Neural cell (in vitro differentiated cells): ENCODE data around the gene SLC34A1. TPM values are rescaled to one million over a fixed set of nuclear protein-coding genes. Genes with fewer than 3 reads are reported as not detected.

Source experiments
- H2AFZ ChIP-seq: fragments of 200-600, 300-800 bp; sonication (generic), shearing (Covaris generic); 2 replicates; pipeline ENCODE4 v1.6.0; 2014; ENCODE audit warnings: low read depth, mild to moderate bottlenecking, antibody characterized with exemption, low read length, moderate library complexity
- H3F3A ChIP-seq: fragments of 200-600 bp; shearing (Covaris generic); 2 replicates; pipeline ENCODE4 v1.6.1; 2016; ENCODE audit warnings: mild to moderate bottlenecking, moderate library complexity, mixed read lengths, antibody characterized with exemption, low read length; ENCODE audit not compliant: insufficient read depth, poor library complexity, severe bottlenecking
- H3K27ac ChIP-seq: fragments of 200-600, 300-800 bp; sonication (generic), shearing (Covaris generic); 2 replicates; pipeline ENCODE4 v1.5.1; 2014; ENCODE audit warnings: mild to moderate bottlenecking, low read length, moderate library complexity
- H3K27me3 ChIP-seq: fragments of 300-800, 200-600 bp; sonication (generic), shearing (Covaris generic); 2 replicates; pipeline ENCODE4 v1.6.0; 2014; ENCODE audit warnings: mild to moderate bottlenecking, low read depth, low read length, moderate library complexity; ENCODE audit not compliant: insufficient read depth
- H3K36me3 ChIP-seq: fragments of 300-800, 200-600 bp; sonication (generic), shearing (Covaris generic); 2 replicates; pipeline ENCODE4 v1.5.1; 2014; ENCODE audit warnings: mild to moderate bottlenecking, antibody characterized with exemption, low read length, moderate library complexity; ENCODE audit not compliant: insufficient read depth
- H3K4me2 ChIP-seq: fragments of 300-800, 200-600 bp; sonication (generic), shearing (Covaris generic); 2 replicates; pipeline ENCODE4 v1.6.0; 2014; ENCODE audit warnings: mild to moderate bottlenecking, low read length
- H3K4me3 ChIP-seq: fragments of 300-800, 200-600 bp; sonication (generic), shearing (Covaris generic); 2 replicates; pipeline ENCODE4 v1.5.1; 2014; ENCODE audit warnings: mild to moderate bottlenecking, low read length, moderate library complexity
- H3K79me2 ChIP-seq: fragments of 200-600 bp; shearing (Covaris generic); replicated peaks from 2 replicates; pipeline ENCODE4 v1.6.0; 2014; ENCODE audit warnings: mild to moderate bottlenecking, low read length, moderate library complexity; ENCODE audit not compliant: insufficient read depth
- H3K9ac ChIP-seq: fragments of 300-800, 200-600 bp; sonication (generic), shearing (Covaris generic); 2 replicates; pipeline ENCODE4 v1.6.1; 2016; ENCODE audit warnings: mild to moderate bottlenecking, low read length, mixed read lengths
- H3K9me2 ChIP-seq: fragments of 200-600 bp; shearing (Covaris generic); 2 replicates; pipeline ENCODE4 v1.6.1; 2016; ENCODE audit warnings: mild to moderate bottlenecking, low read length, mixed read lengths; ENCODE audit not compliant: insufficient read depth
- H3K9me3 ChIP-seq: fragments of 200-600, 300-800 bp; sonication (generic), shearing (Covaris generic); 2 replicates; pipeline ENCODE4 v1.6.1; 2016; ENCODE audit warnings: mild to moderate bottlenecking, mixed run types, low read length, moderate library complexity, mixed read lengths
- H4K20me1 ChIP-seq: fragments of 200-600 bp; shearing (Covaris generic); 2 replicates; pipeline ENCODE4 v1.6.1; 2016; ENCODE audit warnings: mild to moderate bottlenecking, mixed run types; ENCODE audit not compliant: insufficient read depth
- CTCF ChIP-seq: fragments of 450-650 bp; IDR thresholded peaks from 2 replicates; pipeline ENCODE4 v1.5.1; 2014; ENCODE audit warnings: antibody characterized with exemption, mild to moderate bottlenecking, moderate library complexity; ENCODE audit not compliant: poor library complexity, severe bottlenecking
- EP300 ChIP-seq: fragments of 450-650 bp; conservative IDR thresholded peaks from 2 replicates; pipeline ENCODE4 v1.6.1; 2014; ENCODE audit warnings: antibody characterized with exemption, mild to moderate bottlenecking, moderate library complexity; ENCODE audit not compliant: poor library complexity, severe bottlenecking
- EZH2 ChIP-seq: fragments of 200-600, 300-800 bp; shearing (Covaris generic), sonication (generic); IDR thresholded peaks from 2 replicates; pipeline ENCODE4 v1.6.1; 2014; ENCODE audit warnings: antibody characterized with exemption, low read length, borderline replicate concordance, mild to moderate bottlenecking; ENCODE audit not compliant: insufficient read depth, poor library complexity, severe bottlenecking
- MXI1 ChIP-seq: fragments of 450-650 bp; conservative IDR thresholded peaks from 2 replicates; pipeline ENCODE4 v1.6.1; 2014; ENCODE audit warnings: antibody characterized with exemption, mild to moderate bottlenecking; ENCODE audit not compliant: poor library complexity, severe bottlenecking
- POLR2AphosphoS5 ChIP-seq: IDR thresholded peaks from 2 replicates; pipeline ENCODE4 v1.6.1; 2012
- RAD21 ChIP-seq: fragments of 450-650 bp; conservative IDR thresholded peaks from 2 replicates; pipeline ENCODE4 v1.6.1; 2014; ENCODE audit warnings: antibody characterized with exemption, mild to moderate bottlenecking, moderate library complexity
- REST ChIP-seq: IDR thresholded peaks from 2 replicates; pipeline ENCODE4 v1.6.1; 2012; ENCODE audit warnings: borderline replicate concordance
- SMC3 ChIP-seq: fragments of 450-650 bp; conservative IDR thresholded peaks from 2 replicates; pipeline ENCODE4 v1.6.1; 2014; ENCODE audit warnings: antibody characterized with exemption, mild to moderate bottlenecking, moderate library complexity; ENCODE audit not compliant: poor library complexity
- TAF1 ChIP-seq: IDR thresholded peaks from 2 replicates; pipeline ENCODE4 v1.6.1; 2012; ENCODE audit warnings: low read depth
- polyA plus RNA-seq: library from polyadenylated mRNA; depleted of rRNA; stranded (reverse); fragments of >200 nt; gene quantifications from 2 replicates; pipeline ENCODE4 v1.2.3, GENCODE V29; 2014

Gene SLC34A1
- polyA plus RNA-seq, 1 donor from 2014 or later = not detected

- Histone ChIP-seq H3K36me3 (no peaks in the 10 kb centered on the region), H3F3A (no peaks in the 10 kb centered on the region), H3K9me2 (no peaks in the 10 kb centered on the region), H3K79me2 (no peaks in the 10 kb centered on the region), H3K9ac (no peak overlapping the region), H3K27me3 (no peaks in the 10 kb centered on the region), H3K4me2 (no peak overlapping the region), H3K27ac (no peak overlapping the region), H4K20me1 (no peaks in the 10 kb centered on the region), H3K9me3 (no peaks in the 10 kb centered on the region), H3K4me3 (no peak overlapping the region), H2AFZ (no peak overlapping the region)
- TF ChIP-seq RAD21 = no peak
- no peak for TF ChIP-seq EP300
- no peak for TF ChIP-seq TAF1
- TF ChIP-seq MXI1 = no peak
- no peak for TF ChIP-seq EZH2
- no peak for TF ChIP-seq REST
- no peak for TF ChIP-seq SMC3
- TF ChIP-seq CTCF = no peak
- TF ChIP-seq POLR2AphosphoS5 = no peak
Observed at GRCh38 chr5:177383181-177383580, 1.1 kb upstream of the SLC34A1 start.

- Histone ChIP-seq H2AFZ (no peak overlapping the region), H3K9ac (no peak overlapping the region), H3K36me3 (no peaks in the 10 kb centered on the region), H3K9me2 (no peaks in the 10 kb centered on the region), H3K9me3 (no peaks in the 10 kb centered on the region), H4K20me1 (no peaks in the 10 kb centered on the region), H3K79me2 (no peaks in the 10 kb centered on the region), H3K27ac (no peak overlapping the region), H3K4me2 (no peak overlapping the region), H3F3A (no peaks in the 10 kb centered on the region), H3K27me3 (no peaks in the 10 kb centered on the region), H3K4me3 (no peak overlapping the region)
- TF ChIP-seq POLR2AphosphoS5 (no peak), SMC3 (no peak), REST (no peak), TAF1 (no peak), CTCF (no peak), EZH2 (no peak), EP300 (no peak), RAD21 (no peak), MXI1 (no peak)
Observed at GRCh38 chr5:177385720-177386119, 1.5 kb downstream of the SLC34A1 start.
